ENCODE data around the gene KSR2.

Gene KSR2

GRCh38 chr12:117459229-117459628 lies 509.6 kb downstream of the KSR2 start:
- no peak for DNase-seq (ENCODE audit: low read depth in 2 of 2)

GRCh38 chr12:117457189-117457588 lies 511.6 kb downstream of the KSR2 start:
- DNase-seq (ENCODE audit: low read depth in 2 of 2) = no peak

GRCh38 chr12:117456076-117456475 lies 512.7 kb downstream of the KSR2 start:
- DNase-seq (ENCODE audit: low read depth in 2 of 2) = no peak

- no peak for DNase-seq (ENCODE audit: low read depth in 2 of 2)
These were observed 514.8 kb downstream of the KSR2 start for GRCh38 chr12:117453961-117454360.

- DNase-seq (ENCODE audit: low read depth in 2 of 2) = no peak
These were observed 516.7 kb downstream of the KSR2 start for GRCh38 chr12:117452112-117452511.

- no peak for DNase-seq (ENCODE audit: low read depth in 2 of 2)
These were observed 518.6 kb downstream of the KSR2 start for GRCh38 chr12:117450209-117450608.

- DNase-seq (ENCODE audit: low read depth in 2 of 2) = no peak
These were observed 521.0 kb downstream of the KSR2 start for GRCh38 chr12:117447665-117448366.

- DNase-seq (ENCODE audit: low read depth in 2 of 2) = no peak
These were observed 524.0 kb downstream of the KSR2 start for GRCh38 chr12:117444781-117445180.

GRCh38 chr12:117441751-117442150 lies 527.0 kb downstream of the KSR2 start:
- no peak for DNase-seq (ENCODE audit: low read depth in 2 of 2)

GRCh38 chr12:117440384-117440783 lies 528.4 kb downstream of the KSR2 start:
- DNase-seq (ENCODE audit: low read depth in 2 of 2) = no peak

GRCh38 chr12:117439531-117440001 lies 529.2 kb downstream of the KSR2 start:
- DNase-seq (ENCODE audit: low read depth in 2 of 2) = no peak

GRCh38 chr12:117438809-117439208 lies 530.0 kb downstream of the KSR2 start:
- no peak for DNase-seq (ENCODE audit: low read depth in 2 of 2)

GRCh38 chr12:117437516-117438255 lies 531.1 kb downstream of the KSR2 start:
- no peak for DNase-seq (ENCODE audit: low read depth in 2 of 2)

GRCh38 chr12:117433878-117434277 lies 534.9 kb downstream of the KSR2 start:
- DNase-seq (ENCODE audit: low read depth in 2 of 2) = no peak

- DNase-seq (ENCODE audit: low read depth in 2 of 2) = no peak
These were observed 538.5 kb downstream of the KSR2 start for GRCh38 chr12:117430246-117430645.

GRCh38 chr12:117427211-117427610 lies 541.6 kb downstream of the KSR2 start:
- no peak for DNase-seq (ENCODE audit: low read depth in 2 of 2)

GRCh38 chr12:117421987-117422386 lies 546.8 kb downstream of the KSR2 start:
- DNase-seq (ENCODE audit: low read depth in 2 of 2) = no peak

GRCh38 chr12:117421068-117421752 lies 547.6 kb downstream of the KSR2 start:
- DNase-seq (ENCODE audit: low read depth in 2 of 2) = no peak

GRCh38 chr12:117417004-117417403 lies 551.8 kb downstream of the KSR2 start:
- no peak for DNase-seq (ENCODE audit: low read depth in 2 of 2)

- DNase-seq (ENCODE audit: low read depth in 2 of 2) = no peak
These were observed 556.2 kb downstream of the KSR2 start for GRCh38 chr12:117412465-117413188.

GRCh38 chr12:117409286-117409685 lies 559.5 kb downstream of the KSR2 start:
- DNase-seq (ENCODE audit: low read depth in 2 of 2) = no peak
